NCI-H748 (cell line): ENCODE data around the gene DDX55.

Source experiments
- DNase-seq: peaks from one replicate; lab custom pipeline; 2025; ENCODE audit not compliant: unreplicated experiment; lab: John Stamatoyannopoulos, UW

DDX55 gene

GRCh38 chr12:123608182-123608581, 6.3 kb downstream of the DDX55 start:
- no peak for DNase-seq

GRCh38 chr12:123614110-123614509, 12.2 kb downstream of the DDX55 start:
- DNase-seq: no peak

DNA sequence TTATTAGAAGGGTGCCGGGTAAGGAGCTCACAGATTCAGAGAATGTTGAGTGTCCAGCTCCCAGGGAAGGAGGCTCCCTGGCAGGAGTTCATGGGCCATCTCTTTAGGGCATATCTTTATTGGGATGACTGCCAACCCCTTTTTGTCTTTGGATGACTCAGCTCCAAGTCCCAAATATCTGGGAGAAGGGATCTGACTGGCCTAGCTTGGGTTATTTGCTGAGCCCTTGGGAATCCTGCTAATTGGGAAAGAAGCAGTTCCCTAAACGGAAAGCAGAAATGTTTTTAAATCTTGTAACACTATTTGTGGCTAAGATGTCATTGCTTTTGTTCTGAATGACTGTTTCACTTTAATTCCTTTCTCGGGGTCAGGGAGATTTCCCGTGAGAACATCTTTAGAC, 12.6 kb downstream of the DDX55 start:
- DNase-seq: no peak

DNA sequence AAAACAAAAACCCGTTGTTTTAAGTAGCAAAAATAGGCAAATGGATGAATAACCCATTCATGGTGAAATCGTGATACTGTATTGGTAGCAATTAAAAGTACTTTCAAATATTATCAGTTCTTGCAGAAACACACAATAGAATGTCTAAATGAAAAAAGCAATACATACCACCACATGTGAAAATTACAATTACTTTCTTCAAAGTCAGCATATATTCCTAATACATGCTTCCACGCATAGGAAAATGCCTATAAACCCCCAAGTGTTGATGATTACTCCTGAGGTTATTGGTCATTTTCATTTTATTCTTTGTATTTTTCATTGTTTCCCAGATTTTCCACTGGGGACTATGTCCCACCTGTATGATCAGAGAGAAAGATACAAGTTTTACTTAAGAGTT, 15.2 kb downstream of the DDX55 start:
- no peak for DNase-seq

GRCh38 chr12:123617580-123617979, 15.7 kb downstream of the DDX55 start:
- no peak for DNase-seq

GRCh38 chr12:123621101-123621500, 19.2 kb downstream of the DDX55 start:
- no peak for DNase-seq

- DNase-seq: no peak
Measured at GRCh38 chr12:123621619-123622530, 20.0 kb downstream of the DDX55 start.

GRCh38 chr12:123633379-123634141, 31.7 kb downstream of the DDX55 start, which contains the start of the genes EIF2B1 and GTF2H3:
EIF2B1 (minus strand) TSS chr12:123633686; CDS start chr12:123633557, 129 bp downstream.
GTF2H3 (plus strand) TSS chr12:123633829; CDS start chr12:123633860, 31 bp downstream.
- peak; percentile 98 for DNase-seq

- no peak for DNase-seq
Measured at GRCh38 chr12:123634142-123634561, 32.3 kb downstream of the DDX55 start.

GRCh38 chr12:123643911-123644310, 42.0 kb downstream of the DDX55 start:
- no peak for DNase-seq

GRCh38 chr12:123645380-123645779, 43.5 kb downstream of the DDX55 start:
- DNase-seq: no peak

DNA sequence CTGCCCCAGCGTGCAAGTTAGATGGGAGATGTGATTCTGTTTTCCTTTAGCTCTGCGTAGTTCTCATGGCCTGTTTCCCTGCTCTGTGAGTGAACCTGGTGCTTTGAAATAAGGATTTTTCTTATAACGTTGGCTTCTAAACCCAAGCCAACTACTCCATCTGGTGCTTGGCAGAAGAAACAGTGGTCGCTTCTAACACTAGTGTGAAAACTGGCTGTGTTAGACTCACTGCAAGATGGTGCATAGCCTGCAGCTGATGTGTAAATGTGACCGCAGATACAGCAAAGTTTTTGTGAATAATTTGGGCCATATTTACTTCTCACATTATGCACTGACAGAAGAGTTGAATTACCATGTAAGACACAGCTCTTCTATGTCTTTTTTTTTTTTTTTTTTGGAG, 44.0 kb downstream of the DDX55 start:
- no peak for DNase-seq

- no peak for DNase-seq
Measured at GRCh38 chr12:123648401-123648800, 46.5 kb downstream of the DDX55 start.

DNA sequence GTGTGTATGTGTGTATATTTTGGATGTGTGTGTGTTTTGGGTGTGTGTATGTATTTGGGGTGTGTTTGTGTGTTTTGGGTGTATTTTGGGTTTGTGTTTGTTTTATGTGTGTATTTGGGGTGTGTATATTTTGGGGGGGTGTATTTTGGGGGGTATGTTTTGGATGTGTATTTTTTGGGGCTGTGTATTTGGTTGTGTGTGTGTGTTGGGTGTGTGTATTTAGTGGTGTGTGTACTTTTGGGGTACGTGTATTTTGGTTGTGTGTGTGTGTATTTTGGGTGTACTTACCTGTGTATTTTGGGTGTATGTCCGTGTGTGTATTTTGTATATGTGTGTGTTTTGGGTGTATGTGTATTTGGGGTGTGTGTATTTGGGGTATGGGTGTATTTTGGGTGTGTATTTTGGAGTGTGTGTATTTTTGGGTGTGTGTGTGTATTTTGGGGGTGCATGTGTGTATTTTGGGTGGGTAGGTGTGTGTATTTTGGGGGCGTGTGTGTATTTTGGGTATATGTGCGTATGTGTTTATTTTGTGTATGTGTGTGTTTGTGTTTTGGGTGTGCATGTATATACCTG, 52.3 kb downstream of the DDX55 start:
- no peak for DNase-seq

DNA sequence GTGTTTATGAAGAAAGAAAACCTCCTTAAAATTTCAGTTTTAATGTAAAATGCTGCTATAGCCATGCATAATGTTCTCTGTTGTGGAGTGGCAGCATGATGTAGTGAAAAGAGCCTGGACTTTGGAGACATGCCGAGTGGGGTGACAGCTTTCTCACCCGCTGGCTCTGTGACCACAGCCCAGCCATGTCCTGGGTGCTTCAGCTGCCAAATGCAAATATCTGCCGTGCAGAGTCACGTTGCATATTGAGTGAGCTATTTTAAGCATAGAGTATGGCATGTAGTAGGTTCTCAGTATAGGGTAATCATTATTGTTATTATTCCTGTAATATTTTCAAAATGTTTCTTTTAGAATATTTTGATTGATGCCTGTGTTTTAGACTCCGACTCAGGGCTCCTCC, 53.5 kb downstream of the DDX55 start:
- no peak for DNase-seq

DNA sequence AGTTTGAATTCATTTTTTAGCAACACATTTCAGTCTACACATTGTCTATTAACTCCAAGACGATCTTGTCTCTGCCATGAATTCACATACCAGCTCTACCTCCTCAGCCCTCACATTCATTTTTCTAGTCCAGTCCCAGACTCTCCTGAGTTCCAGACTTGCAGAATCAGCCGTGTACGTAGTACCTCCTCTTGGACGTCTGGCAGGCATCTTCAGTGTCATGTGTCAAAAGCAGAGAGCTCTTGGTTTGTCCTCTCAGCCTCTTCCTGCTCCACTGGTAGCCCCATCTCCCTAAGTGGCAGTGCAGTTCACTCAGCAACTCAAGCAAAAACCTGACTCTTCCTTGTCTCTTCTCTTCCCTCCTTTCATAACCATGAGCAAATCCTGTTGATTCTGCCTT, 54.5 kb downstream of the DDX55 start:
- no peak for DNase-seq

- no peak for DNase-seq
Measured at GRCh38 chr12:123657211-123657610, 55.3 kb downstream of the DDX55 start.

DNA sequence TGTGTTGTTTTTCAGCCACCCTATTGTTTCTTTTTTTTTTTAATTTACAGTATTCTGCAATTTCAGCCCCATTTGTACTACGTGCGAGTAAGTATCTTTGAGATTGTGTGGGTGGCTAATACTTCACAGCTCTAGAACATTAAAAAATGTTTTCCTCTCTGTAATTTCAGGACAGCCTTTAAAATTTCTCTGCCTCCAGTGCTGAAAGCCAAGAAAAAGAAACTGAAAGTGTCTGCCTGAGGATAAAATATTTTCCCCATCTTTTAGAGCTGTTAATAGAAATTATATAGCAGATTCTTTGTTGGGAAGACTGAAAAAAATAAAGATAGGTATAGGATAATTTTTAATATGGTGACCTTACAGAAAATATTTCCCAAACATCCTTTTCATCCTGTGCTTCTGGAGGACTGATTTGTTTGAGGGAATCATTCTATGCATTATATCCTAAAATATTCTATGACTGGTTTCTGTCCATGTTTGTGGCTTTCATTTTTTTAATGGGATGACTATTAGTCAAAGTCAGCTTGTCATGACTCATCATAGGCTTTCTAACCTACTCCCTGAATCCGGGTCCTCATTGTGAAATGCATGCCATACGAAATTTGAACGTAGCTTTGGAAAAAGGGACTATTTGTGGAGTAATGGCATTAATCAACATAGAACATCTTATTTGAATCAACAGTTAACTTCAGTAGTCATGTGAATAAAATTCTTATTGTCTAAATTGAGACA, 58.3 kb downstream of the DDX55 start:
- no peak for DNase-seq

GRCh38 chr12:123667771-123668170, 65.9 kb downstream of the DDX55 start:
- DNase-seq: no peak
